ENCODE results near the gene NDUFB7. TPM values are rescaled to one million over a fixed set of nuclear protein-coding genes. Genes with fewer than 3 reads are reported as not detected.
A peak's percentile ranks its signal among the peaks of the same experiment; 100 is the strongest.
"Not testable (repeated sequence)": the region's sequence is repeated elsewhere in the genome, so short reads cannot be mapped to it uniquely, and the experiment has no call there.

The NDUFB7 gene
- total RNA-seq, 1 donor from 2014 or later: 137 TPM

- Mint-ChIP-seq H3K4me1 (ENCODE audit: unreplicated experiment) (peaks cover 14% of the 10 kb centered on the region), H3K36me3 (peaks cover 4% of the 10 kb centered on the region), H3K9me3 (no peaks in the 10 kb centered on the region), H3K27me3 (no peaks in the 10 kb centered on the region), H3K27ac (peak overlapping the region; percentile 82), H3K4me3 (no peak overlapping the region)
- no peak for DNase-seq (ENCODE audit: extremely low spot score, unreplicated experiment)
- TF ChIP-seq CTCF (conservative IDR thresholded peaks at IDR 0.05): no peak
Measured at GRCh38 chr19:14553042-14553938, 18.6 kb downstream of the NDUFB7 start.

- Mint-ChIP-seq H3K27ac (peak overlapping the region; percentile 82), H3K4me1 (ENCODE audit: unreplicated experiment) (peaks cover 14% of the 10 kb centered on the region)
- not testable (repeated sequence) for H3K36me3 Mint-ChIP-seq; H3K27me3 Mint-ChIP-seq; DNase-seq (ENCODE audit: extremely low spot score, unreplicated experiment); H3K4me3 Mint-ChIP-seq; H3K9me3 Mint-ChIP-seq
Measured at GRCh38 chr19:14552006-14552360, 19.9 kb downstream of the NDUFB7 start.

GRCh38 chr19:14551134-14552005, 20.5 kb downstream of the NDUFB7 start:
- Mint-ChIP-seq H3K4me1 (ENCODE audit: unreplicated experiment) (peaks cover 10% of the 10 kb centered on the region), H3K27ac (peak overlapping the region; percentile 82), H3K4me3 (peak overlapping the region; percentile 71)
- DNase-seq (ENCODE audit: extremely low spot score, unreplicated experiment): peak; percentile 80
- not testable (repeated sequence) for H3K9me3 Mint-ChIP-seq, H3K36me3 Mint-ChIP-seq, H3K27me3 Mint-ChIP-seq
- TF ChIP-seq CTCF (conservative IDR thresholded peaks at IDR 0.05): peak; percentile 52

GRCh38 chr19:14550201-14550754, 21.6 kb downstream of the NDUFB7 start:
- Mint-ChIP-seq H3K4me1 (ENCODE audit: unreplicated experiment) (peaks cover 4% of the 10 kb centered on the region), H3K9me3 (no peaks in the 10 kb centered on the region), H3K4me3 (peak overlapping the region; percentile 71), H3K27me3 (no peaks in the 10 kb centered on the region), H3K27ac (peak overlapping the region; percentile 82), H3K36me3 (peaks cover 4% of the 10 kb centered on the region)
- no peak for DNase-seq (ENCODE audit: extremely low spot score, unreplicated experiment)
- no peak for TF ChIP-seq CTCF (conservative IDR thresholded peaks at IDR 0.05)

GRCh38 chr19:14545716-14546082, 26.2 kb downstream of the NDUFB7 start:
- H3K4me3 Mint-ChIP-seq: no peak overlapping the region
- peaks cover 7% of the 10 kb centered on the region for H3K4me1 Mint-ChIP-seq (ENCODE audit: unreplicated experiment)

More at GRCh38 chr19:14545716-14546082, 26.2 kb downstream of the NDUFB7 start:
- H3K36me3 Mint-ChIP-seq: peaks cover 4% of the 10 kb centered on the region
- H3K27ac Mint-ChIP-seq: no peak overlapping the region
- H3K27me3 Mint-ChIP-seq: no peaks in the 10 kb centered on the region
- H3K9me3 Mint-ChIP-seq: no peaks in the 10 kb centered on the region
- TF ChIP-seq CTCF (conservative IDR thresholded peaks at IDR 0.05): no peak
- DNase-seq (ENCODE audit: extremely low spot score, unreplicated experiment): no peak

Data from type B pancreatic cell (in vitro differentiated cells).